HG03103 (cell line): Measurements from ENCODE around the gene SMARCA4.
"Not testable (repeated sequence)": the region's sequence is repeated elsewhere in the genome, so short reads cannot be mapped to it uniquely, and the experiment has no call there.

Experiments used
- ATAC-seq: cut with Tn5 transposase; IDR thresholded peaks from one replicate; pipeline ENCODE4 v1.9.1; 2021; ENCODE audit warnings: low read depth; ENCODE audit not compliant: unreplicated experiment

Gene SMARCA4

GRCh38 chr19:11092181-11092538, 131.3 kb downstream of the SMARCA4 start:
- no peak for ATAC-seq

- no peak for ATAC-seq
Measured at GRCh38 chr19:11093689-11094238, 132.9 kb downstream of the SMARCA4 start.

GRCh38 chr19:11094520-11094894, 133.7 kb downstream of the SMARCA4 start:
- no peak for ATAC-seq

GRCh38 chr19:11096210-11096841, 135.5 kb downstream of the SMARCA4 start:
- ATAC-seq, result no peak

DNA sequence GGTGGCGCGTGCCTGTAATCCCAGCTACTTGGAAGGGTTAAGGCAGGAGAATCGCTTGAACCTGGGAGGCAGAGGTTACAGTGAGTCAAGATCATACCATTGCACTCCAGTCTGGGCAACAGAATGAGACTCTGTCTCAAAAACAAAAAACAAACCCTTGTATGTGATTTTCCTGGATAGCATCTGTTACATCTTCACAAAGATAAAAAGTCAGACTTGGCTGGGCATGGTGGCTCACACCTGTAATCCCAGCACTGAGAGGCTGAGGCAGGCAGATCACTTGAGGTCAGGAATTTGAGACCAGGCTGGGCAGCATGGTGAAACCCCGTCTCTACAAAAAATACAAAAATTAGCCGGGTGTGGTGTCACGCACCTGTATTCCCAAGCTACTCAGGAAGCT, 136.5 kb downstream of the SMARCA4 start:
- not testable (repeated sequence) for ATAC-seq

DNA sequence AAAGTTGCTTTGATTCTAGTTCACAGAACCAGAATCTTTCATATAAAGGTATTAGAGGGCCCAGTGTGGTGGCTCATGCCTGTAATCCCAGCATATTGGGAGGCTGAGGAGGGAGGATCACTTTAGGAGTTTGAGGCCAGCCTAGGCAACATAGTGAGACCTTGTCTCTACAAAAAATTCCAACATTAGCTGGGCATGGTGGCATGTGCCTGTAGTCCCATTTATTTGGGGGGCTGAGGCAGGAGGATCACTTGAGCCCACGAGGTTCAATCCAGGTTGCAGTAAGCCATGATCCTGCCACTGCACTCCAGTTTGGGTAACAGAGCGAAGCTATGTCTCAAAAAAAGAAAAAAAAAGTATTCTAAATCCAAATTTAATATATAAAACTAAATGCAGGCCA, 137.5 kb downstream of the SMARCA4 start:
- no peak for ATAC-seq

DNA sequence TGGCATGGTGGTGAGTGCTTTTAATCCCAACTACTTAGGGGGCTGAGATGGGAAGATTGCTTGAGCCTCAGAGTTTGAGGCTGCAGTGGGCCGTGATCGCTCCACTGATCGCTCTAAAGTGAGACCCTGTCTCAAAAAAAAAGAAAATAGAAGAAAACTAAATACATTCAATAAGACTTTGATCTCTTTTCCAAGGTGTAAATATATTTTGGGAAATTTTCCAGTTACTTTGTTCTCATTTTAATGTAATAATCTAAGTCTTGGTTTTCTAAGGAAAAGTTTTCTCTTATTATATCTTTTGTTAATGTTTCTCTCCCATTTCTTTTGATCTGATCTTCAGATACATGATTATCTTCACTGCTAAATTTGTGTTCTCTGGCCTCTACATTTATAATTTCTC, 138.0 kb downstream of the SMARCA4 start:
- ATAC-seq, result no peak

DNA sequence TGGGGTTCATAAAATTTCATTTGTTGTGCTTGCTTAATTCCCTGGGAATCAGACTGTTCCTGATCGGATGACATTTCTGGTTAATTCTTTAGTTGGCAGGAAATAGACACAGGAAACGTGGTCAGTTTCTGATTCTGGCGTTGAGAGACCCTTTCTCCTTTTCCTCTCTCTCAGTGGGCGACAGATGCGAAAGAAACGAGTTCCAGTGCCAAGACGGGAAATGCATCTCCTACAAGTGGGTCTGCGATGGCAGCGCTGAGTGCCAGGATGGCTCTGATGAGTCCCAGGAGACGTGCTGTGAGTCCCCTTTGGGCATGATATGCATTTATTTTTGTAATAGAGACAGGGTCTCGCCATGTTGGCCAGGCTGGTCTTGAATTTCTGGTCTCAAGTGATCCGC, 139.2 kb downstream of the SMARCA4 start:
- no peak for ATAC-seq

- no peak for ATAC-seq
Measured at GRCh38 chr19:11101057-11101456, 140.2 kb downstream of the SMARCA4 start.

GRCh38 chr19:11102944-11103343, 142.1 kb downstream of the SMARCA4 start:
- no peak for ATAC-seq

DNA sequence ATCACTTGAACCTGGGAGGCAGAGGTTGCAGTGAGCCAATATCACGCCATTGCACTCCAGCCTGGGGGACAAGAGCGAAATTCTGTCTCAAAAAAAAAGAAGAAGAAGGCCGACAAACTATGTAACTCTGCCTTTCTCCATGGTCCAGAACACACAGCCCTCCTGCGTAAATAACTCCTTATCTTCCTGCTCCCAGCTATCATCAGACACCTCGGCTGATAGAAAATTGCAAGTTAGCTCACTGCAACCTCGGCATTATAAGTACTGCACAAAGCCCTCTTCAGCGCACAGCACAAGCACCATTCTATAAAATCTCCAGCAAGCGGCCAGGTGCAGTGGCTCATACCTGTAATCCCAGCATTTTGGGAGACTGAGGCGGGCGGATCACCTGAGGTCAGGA, 142.8 kb downstream of the SMARCA4 start:
- not testable (repeated sequence) for ATAC-seq

DNA sequence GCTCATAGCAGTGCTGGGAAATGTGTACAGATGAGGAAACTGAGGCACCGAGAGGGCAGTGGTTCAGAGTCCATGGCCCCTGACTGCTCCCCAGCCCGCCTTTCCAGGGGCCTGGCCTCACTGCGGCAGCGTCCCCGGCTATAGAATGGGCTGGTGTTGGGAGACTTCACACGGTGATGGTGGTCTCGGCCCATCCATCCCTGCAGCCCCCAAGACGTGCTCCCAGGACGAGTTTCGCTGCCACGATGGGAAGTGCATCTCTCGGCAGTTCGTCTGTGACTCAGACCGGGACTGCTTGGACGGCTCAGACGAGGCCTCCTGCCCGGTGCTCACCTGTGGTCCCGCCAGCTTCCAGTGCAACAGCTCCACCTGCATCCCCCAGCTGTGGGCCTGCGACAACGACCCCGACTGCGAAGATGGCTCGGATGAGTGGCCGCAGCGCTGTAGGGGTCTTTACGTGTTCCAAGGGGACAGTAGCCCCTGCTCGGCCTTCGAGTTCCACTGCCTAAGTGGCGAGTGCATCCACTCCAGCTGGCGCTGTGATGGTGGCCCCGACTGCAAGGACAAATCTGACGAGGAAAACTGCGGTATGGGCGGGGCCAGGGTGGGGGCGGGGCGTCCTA, 144.3 kb downstream of the SMARCA4 start:
- ATAC-seq, result no peak

DNA sequence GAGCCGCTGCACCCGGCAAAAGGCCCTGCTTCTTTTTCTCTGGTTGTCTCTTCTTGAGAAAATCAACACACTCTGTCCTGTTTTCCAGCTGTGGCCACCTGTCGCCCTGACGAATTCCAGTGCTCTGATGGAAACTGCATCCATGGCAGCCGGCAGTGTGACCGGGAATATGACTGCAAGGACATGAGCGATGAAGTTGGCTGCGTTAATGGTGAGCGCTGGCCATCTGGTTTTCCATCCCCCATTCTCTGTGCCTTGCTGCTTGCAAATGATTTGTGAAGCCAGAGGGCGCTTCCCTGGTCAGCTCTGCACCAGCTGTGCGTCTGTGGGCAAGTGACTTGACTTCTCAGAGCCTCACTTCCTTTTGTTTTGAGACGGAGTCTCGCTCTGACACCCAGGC, 145.6 kb downstream of the SMARCA4 start:
- ATAC-seq, result no peak

DNA sequence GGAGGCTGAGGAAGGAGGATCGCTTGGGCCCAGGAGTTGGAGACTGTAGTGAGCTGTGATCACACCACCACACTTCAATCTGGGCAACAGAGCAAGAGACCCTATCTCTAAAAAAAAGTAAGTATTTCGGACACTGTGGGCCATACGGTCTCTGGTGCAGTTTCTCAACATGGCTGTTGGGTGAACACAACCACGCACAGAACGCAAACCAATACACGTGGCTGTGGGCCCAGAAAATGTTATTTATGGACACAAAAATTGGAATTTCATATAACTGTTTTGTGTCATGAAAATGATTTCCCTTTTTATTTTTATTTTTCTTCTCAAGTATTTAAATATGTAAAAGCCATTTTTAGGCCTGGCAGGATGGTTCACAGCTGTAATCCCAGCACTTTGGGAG, 147.9 kb downstream of the SMARCA4 start:
- ATAC-seq, result no peak

DNA sequence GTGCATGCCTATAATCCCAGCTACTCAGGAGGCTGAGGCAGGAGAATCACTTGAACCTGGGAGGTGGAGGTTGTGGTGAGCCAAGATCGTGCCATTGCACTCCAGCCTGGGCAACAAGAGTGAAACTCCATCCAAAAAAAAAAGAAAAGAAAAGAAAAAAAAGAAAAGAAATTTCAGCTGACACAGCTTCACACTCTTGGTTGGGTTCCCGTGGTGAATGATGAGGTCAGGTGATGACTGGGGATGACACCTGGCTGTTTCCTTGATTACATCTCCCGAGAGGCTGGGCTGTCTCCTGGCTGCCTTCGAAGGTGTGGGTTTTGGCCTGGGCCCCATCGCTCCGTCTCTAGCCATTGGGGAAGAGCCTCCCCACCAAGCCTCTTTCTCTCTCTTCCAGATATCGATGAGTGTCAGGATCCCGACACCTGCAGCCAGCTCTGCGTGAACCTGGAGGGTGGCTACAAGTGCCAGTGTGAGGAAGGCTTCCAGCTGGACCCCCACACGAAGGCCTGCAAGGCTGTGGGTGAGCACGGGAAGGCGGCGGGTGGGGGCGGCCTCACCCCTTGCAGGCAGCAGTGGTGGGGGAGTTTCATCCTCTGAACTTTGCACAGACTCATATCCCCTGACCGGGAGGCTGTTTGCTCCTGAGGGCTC, 150.4 kb downstream of the SMARCA4 start:
- no peak for ATAC-seq

DNA sequence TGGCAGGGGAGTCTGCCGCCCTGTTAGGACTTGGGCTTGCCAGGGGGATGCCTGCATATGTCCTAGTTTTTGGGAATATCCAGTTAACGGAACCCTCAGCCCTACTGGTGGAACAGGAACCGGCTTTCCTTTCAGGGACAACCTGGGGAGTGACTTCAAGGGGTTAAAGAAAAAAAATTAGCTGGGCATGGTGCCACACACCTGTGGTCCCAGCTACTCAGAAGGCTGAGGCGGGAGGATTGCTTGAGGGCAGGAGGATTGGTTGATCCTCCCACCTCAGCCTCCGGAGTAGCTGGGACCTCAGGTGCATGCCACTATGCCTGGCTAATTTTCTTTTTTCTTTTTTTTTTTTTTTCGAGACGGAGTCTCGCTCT, 150.9 kb downstream of the SMARCA4 start:
- no peak for ATAC-seq
